Retinal pigment epithelial cell (primary cell): ENCODE results near the gene ATP2B3.

Experiments used
- DNase-seq: peaks from one replicate; pipeline ENCODE4 v3.0.0-alpha.2; 2010; ENCODE audit warnings: low read depth
- H3K4me3 ChIP-seq: 2 replicates; pipeline ENCODE4 v1.5.1; 2011; ENCODE audit warnings: mild to moderate bottlenecking, low read length, control low read depth, moderate library complexity
- TF ChIP-seq, protein P1 (sequence below): conservative IDR thresholded peaks from 2 replicates; pipeline ENCODE4 v1.5.1; 2011; ENCODE audit warnings: low read depth, low read length, control low read depth, inconsistent platforms

The ATP2B3 gene

DNA sequence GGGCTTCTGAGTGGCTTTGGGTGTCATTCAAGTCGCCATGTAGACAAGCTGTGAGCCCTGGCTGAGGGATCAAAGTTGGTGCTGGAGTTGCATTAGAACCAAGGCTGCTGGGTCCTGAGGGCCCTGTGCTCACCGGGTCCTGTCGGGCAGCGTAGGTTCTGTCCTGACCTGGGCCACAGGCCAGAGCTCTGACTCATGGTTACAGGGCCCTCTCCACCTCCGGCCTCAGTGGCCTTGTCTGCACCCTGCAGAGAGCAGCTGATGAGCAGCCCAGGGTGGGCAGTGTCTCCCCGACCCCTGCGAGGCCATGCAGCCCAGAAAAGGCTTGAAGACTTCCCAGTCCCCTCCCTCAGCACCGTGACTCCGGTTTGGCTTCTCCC is 22.5 kb downstream of the ATP2B3 start:
- TF ChIP-seq, protein P1, sequence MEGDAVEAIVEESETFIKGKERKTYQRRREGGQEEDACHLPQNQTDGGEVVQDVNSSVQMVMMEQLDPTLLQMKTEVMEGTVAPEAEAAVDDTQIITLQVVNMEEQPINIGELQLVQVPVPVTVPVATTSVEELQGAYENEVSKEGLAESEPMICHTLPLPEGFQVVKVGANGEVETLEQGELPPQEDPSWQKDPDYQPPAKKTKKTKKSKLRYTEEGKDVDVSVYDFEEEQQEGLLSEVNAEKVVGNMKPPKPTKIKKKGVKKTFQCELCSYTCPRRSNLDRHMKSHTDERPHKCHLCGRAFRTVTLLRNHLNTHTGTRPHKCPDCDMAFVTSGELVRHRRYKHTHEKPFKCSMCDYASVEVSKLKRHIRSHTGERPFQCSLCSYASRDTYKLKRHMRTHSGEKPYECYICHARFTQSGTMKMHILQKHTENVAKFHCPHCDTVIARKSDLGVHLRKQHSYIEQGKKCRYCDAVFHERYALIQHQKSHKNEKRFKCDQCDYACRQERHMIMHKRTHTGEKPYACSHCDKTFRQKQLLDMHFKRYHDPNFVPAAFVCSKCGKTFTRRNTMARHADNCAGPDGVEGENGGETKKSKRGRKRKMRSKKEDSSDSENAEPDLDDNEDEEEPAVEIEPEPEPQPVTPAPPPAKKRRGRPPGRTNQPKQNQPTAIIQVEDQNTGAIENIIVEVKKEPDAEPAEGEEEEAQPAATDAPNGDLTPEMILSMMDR, result no peak
- H3K4me3 ChIP-seq, result no peak overlapping the region
- no peak for DNase-seq

DNA sequence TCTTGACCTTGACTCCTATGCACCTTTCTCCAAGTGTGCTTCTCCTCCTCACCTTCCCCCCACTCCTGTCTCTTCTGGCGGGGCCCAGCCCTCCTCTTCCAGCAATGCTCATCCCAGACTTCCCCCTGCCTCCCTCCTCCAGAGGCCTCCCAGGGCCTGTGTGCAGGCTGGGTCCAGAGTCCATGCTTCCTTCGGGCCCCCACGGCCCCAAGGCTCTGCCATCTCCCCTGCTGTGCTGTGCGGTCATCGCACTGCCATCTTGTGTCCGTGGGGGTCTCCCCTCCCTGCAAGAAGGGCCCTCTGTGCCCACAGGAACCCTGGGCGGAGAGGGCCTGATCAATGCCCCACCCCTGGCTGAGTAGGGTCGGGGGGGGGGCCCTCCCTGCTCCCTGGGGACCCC is 27.3 kb downstream of the ATP2B3 start:
- TF ChIP-seq, protein P1, result no peak
- no peak for DNase-seq
- H3K4me3 ChIP-seq, result no peak overlapping the region

DNA sequence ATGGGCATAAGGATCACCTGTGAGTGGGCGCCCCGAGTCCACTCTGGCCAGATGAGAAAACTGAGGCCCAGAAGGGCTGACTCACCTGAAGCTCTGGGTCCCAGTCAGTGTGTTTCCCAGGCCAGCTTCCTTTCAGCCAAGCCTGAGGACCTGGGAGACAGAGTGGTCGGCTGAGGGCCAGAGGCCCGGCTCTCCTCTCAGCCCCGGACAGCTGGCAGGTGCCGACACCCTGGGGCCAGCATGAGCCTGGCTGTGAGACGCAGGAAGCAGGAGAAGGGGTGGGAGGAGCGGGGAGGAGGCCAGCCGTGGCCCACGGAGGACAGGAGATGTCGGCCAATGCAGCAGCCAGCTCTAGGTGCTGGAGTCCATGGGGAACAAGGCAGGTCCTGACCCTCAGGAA is 28.9 kb downstream of the ATP2B3 start:
- TF ChIP-seq, protein P1, result no peak
- no peak overlapping the region for H3K4me3 ChIP-seq
- no peak for DNase-seq

DNA sequence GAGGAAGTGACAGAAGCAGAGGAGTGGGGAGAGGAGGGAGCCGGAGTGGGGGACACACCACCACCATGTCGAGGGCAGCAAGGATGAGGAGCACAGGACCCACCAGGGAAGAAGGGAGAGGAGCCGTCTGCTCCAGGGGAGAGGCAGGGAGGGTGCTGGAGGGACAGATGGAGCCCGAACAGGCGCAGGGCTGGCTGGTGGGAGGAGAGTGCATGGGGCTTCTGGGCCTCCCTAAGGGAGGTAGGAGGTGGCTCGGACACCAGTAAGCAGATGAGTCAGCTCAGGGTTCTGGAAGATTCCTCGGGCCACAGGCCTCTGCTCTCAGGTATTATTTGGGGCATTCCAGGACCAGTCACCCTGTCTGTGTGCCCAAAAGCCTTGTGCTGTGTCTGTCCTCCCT is 29.8 kb downstream of the ATP2B3 start:
- TF ChIP-seq, protein P1, result no peak
- no peak overlapping the region for H3K4me3 ChIP-seq
- DNase-seq, result no peak

DNA sequence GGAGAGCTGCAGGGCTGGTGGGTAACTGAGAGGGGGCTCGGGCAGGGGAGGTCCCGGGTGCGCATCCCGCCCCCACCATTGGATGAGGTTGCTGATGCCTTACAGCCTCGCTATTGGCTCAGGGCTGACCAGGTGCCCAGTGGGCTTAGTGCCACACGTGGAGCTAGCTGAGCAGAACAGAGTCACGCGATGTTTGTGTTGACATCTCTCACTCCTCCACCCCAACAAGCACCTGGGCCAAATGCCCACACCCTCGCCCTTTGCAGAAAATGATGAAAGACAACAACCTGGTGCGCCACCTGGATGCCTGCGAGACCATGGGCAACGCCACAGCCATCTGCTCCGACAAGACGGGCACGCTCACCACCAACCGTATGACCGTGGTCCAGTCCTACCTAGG is 31.8 kb downstream of the ATP2B3 start:
- TF ChIP-seq, protein P1, result no peak
- DNase-seq, result no peak
- no peak overlapping the region for H3K4me3 ChIP-seq

DNA sequence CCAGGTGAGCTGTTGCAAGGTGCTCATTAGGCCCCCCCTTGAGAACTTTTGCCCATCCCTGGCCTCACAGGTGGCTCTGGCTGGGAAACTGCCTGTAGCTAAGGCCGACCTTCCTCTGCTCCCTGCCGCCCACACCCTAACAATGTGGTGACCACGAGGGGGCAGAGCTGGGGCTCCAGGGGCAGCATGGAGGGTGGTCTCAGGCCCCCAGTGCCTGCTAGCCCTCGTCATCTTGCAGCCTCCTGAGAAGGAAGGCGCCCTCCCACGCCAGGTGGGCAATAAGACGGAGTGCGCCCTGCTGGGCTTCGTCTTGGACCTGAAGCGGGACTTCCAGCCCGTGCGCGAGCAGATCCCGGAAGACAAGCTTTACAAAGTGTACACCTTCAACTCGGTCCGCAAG is 32.4 kb downstream of the ATP2B3 start:
- no peak for DNase-seq
- H3K4me3 ChIP-seq, result no peak overlapping the region
- TF ChIP-seq, protein P1, result no peak

DNA sequence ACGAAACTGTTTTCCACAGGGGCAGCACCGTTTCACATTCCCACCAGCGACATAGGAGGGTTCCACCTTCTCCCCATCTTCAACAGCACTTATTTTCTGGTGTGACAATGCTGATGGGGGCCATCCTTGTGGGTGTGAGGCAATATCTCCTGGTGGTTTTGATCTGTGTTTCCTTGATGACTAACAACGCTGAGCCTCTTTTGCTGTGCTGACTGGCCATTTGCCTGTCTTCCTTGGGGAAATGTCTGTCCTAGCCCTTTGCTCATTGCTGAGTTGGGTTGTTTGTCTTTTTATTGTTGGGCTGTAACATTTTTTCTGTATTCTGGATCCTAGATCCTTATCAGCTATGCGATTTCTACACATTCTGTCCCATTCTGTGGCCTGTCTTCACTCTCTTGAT is 33.7 kb downstream of the ATP2B3 start:
- H3K4me3 ChIP-seq, result no peak overlapping the region
- TF ChIP-seq, protein P1, result no peak
- DNase-seq, result no peak
